IPS DF 4.7 (cell line): ENCODE data around the gene FRG2C.
"Not testable (repeated sequence)": the region's sequence is repeated elsewhere in the genome, so short reads cannot be mapped to it uniquely, and the experiment has no call there.

ENCODE experiments used
- DNase-seq: peaks from one replicate; pipeline ENCODE4 v3.0.0-alpha.2; 2013; ENCODE audit warnings: low spot score; ENCODE audit errors: extremely low read depth

FRG2C gene

GRCh38 chr3:75664028-75664427, at the start of gene FRG2C:
Gene FRG2C (plus strand): TSS chr3:75664328. CDS start chr3:75664380, 52 bp downstream.
- DNase-seq = not testable (repeated sequence)

DNA sequence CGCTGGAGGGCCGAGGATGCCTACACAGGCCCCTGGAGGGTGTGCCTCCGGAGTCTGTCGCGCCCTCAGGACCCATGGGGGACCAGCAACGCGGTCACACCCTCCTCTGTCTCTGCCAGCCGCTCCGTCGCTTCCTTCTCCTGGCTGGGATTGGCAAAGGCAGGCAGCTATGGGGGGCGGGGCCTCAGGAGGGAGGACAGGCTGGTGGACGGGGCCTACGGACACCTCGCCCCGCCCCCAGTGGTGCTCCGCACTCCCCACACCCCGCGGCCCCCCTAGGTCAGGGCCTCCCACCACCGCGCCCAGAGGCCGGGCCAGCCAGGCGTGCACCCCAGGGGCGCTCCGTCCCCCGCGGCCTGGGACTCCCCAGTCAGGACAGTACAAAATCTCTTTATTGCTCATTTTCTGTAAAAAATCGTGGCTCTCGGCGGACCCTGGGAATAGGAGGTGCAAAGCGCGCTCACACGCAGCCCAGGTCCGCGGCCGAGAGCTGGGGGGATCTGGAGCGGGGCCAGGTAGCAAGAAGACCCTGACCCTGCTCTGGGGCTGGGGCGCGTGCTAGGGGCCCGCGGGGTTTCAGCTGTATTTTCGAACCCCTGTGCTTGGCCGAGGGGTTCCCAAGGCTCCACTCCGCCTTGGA, 45.3 kb upstream of the FRG2C start:
- DNase-seq = not testable (repeated sequence)

- not testable (repeated sequence) for DNase-seq
Measured at GRCh38 chr3:75619481-75620031, 44.6 kb upstream of the FRG2C start.

- DNase-seq = not testable (repeated sequence)
Measured at GRCh38 chr3:75621772-75622171, 42.4 kb upstream of the FRG2C start.

- DNase-seq = not testable (repeated sequence)
Measured at GRCh38 chr3:75623656-75624055, 40.5 kb upstream of the FRG2C start.

DNA sequence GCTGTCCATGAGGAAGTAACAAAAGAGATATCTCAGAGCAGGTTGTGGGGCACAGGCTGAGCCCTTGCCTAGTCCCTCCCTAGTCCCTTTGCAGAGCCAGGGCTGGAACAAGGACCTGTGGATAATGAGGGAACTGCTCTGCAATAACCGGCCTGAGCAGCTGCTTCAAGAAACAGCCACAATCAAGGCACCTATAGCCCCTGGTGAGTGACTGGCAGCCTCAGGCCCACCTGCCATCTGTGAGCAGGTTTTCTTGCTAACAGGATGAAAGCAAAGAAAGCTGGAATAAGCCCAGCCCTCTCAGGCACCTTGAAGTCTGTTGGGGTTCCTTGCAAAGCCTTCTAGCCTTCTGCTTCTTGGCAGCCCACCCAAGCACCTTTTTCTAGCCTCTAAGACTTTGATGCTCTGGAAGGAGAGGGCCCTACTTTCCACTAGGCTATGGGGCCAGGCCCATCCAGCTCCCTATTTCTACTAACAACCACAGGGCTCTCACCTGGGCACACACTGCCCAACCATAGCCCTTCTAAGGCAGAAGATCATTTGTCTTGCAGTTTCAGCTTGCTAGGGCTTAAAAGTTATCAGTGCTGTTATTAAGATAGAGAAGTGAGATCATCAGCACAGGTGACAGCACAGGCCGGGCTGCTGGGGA, 33.1 kb upstream of the FRG2C start:
- not testable (repeated sequence) for DNase-seq

GRCh38 chr3:75631541-75631940, 32.6 kb upstream of the FRG2C start:
- DNase-seq = no peak

DNA sequence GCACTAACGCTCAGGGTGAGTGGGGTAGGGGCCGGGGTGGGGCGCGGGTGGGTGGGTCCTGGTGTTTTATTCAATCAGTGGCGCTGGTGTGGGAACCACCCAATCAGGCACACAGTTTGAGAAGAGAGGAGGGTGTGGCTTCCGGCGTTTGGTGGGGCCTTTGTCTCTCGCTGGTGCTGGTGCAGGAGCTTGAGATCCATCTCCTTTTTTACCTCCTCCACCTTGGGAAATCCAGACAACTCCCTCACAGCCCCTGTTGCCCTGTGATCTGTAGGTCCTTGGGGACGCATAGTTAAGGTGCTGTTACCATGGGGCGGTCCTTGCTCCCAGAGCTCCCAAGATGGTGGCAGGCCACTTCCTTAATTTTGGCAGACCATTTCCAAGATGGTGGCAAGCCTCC, 25.2 kb upstream of the FRG2C start:
- not testable (repeated sequence) for DNase-seq

DNA sequence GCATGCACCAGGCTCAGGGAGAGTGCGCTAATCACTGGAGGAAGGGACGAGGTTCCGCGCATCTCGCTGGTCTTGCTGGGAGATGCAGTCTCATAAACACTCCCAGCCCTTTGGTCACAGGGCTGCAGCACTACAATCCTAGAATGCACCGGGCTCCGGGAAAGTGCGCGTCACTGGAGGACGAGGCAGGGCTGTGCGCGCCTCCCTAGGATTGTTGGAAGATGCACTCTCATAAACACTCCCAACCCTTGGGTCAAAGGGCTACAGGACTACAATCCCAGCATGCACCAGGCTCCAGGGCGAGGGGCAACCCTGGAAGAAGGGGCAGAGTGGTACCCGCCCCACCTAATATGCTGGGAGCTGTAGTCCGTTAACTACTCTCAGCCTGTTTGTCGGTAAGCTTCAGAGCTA, 23.0 kb upstream of the FRG2C start:
- peak; percentile 58 for DNase-seq

DNA sequence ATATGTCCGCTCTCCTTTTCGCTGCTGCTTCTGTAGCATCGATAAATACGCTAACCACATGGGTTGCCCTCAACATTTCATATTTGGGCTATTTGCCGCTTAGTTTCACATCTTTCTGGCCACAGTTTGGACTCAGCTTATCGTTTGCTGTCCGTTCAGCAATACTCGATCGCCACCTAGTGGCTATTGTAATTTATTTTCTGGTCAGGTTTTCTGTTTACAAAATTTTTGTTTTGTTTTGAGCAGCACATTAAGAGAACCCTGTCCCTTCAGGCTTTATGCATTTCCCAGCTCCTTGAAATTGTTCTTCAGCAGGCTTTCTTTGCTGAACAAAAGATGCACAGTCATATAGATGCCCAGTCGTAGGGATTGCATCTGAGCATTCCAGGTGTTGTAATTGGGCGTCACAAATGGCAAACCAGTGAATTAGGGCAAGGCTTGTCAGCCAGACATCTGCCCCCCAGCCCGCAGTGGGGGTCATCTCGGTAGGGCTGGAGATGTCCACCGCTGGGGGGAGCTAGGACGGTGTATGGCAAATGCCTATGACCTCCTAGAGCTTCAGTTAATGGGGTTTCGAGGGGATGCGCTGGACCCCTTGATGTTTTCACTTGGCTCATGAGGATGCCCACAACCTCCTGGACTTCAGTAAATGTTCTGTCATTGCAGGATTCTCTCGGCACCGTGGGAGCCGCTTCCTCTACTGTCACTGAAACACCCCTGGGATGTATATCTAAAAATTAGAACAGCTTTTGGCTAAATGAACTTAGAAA, 20.9 kb upstream of the FRG2C start:
- not testable (repeated sequence) for DNase-seq

DNA sequence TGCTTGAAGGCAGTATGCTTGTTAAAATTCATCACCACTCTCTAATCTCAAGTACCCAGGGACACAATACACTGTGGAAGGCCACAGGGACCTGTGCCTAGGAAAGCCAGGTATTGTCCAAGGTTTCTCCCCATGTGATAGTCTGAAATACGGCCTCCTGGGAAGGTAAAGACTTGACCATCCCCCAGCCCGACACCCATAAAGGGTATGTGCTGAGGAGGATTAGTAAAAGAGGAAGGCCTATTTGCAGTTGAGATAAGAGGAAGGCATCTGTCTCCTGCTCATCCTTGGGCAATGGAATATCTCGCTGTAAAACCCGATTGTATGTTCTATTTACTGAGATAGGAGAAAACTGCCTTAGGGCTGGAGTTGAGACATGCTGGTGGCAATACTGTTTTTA, 18.6 kb upstream of the FRG2C start:
- not testable (repeated sequence) for DNase-seq

- no peak for DNase-seq
Measured at GRCh38 chr3:75650191-75650590, 13.9 kb upstream of the FRG2C start.

DNA sequence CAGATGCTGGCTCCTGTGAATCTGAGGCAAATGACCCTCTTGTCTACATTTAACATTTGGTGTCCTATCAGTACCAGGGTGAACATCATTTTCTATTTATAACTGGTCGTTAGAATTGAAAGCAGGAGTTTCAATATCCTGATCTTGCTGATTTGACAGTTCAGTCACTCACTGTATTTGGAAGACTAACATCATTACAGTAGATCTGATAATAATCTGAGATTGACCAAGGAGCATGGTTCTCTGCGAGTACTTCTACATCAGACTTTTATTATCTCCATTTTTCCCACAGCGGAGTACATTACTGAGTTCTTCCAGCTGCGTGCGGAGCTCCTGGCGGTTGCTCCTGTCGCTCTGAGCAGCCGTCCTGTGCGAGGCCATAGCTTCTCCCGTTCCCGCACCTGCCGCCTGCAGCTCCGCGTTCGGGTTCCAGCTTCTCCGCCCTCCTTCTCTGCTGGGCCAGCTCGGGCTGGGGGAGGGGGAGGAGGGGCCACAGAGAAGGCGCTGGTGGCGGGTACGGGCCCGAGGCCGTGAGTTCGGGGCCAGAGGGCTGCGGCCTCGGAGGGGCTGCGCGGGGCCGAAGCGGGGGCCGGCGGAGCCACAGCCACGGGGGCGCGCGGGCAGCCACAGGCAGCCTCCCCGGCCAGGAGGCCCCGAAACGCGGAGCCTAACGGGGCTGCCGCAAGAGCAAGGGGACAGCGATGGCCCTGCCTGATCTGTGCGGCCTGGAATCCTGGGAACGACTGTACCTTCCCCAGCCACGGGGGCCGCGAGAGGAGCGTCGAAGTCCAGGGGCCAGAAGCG, 8.8 kb upstream of the FRG2C start:
- DNase-seq = not testable (repeated sequence)

DNA sequence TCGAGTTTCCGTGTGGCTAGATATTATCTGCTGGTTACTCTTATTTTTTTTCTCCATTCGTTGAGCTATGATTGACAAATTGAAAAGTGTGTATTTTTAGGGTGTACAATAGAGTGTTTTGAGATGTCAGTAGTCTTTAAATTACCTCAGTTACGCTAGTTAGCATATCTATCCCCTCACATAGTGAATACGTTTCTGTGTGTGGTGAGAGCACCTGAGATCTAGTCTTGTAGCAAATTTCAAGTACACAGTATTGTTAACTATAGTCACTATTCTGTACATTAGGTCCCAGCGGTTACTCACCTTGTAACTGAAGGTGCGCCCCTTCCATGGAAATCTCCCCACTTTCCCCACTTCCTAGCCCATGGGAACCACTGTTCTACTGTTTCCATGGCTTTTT, 8.2 kb upstream of the FRG2C start:
- not testable (repeated sequence) for DNase-seq

DNA sequence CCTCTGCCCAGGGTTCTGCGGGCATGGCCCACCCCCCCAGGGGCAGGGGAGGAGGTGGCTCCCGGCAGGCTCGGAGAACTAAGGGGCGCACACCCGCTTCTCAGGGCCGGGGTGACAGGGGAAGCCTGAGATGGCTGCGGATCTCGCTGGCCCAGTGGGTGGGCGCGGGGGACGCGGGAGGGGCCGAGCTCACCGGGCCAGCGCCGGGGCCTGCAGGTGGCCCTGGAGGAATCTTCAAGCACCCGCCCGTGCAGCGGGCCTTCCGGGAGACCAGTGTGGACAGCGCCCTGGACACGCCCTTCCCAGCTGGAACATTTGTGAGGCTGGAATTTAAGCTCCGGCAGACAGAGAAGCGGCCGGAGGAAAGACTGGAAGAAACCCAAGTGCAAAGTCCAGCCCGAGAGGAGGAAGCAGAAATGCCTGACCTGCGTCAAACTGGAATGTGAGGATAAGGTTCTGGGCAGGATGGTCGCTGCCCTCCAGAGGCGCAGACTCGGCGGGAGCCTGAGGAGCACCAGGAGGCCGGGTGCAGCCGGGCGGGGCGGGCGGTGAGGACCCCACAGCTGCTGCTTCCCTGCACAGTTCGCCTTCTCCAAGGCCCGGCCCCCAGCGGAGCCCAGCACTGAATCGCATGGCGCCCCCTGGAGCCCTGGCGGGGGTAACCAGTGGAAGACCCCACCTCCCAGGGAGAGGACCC, 5.6 kb upstream of the FRG2C start:
- DNase-seq = not testable (repeated sequence)

- DNase-seq = not testable (repeated sequence)
Measured at GRCh38 chr3:75659108-75659433, 5.1 kb upstream of the FRG2C start.

- DNase-seq = not testable (repeated sequence)
Measured at GRCh38 chr3:75665626-75666025, 1.5 kb downstream of the FRG2C start.

DNA sequence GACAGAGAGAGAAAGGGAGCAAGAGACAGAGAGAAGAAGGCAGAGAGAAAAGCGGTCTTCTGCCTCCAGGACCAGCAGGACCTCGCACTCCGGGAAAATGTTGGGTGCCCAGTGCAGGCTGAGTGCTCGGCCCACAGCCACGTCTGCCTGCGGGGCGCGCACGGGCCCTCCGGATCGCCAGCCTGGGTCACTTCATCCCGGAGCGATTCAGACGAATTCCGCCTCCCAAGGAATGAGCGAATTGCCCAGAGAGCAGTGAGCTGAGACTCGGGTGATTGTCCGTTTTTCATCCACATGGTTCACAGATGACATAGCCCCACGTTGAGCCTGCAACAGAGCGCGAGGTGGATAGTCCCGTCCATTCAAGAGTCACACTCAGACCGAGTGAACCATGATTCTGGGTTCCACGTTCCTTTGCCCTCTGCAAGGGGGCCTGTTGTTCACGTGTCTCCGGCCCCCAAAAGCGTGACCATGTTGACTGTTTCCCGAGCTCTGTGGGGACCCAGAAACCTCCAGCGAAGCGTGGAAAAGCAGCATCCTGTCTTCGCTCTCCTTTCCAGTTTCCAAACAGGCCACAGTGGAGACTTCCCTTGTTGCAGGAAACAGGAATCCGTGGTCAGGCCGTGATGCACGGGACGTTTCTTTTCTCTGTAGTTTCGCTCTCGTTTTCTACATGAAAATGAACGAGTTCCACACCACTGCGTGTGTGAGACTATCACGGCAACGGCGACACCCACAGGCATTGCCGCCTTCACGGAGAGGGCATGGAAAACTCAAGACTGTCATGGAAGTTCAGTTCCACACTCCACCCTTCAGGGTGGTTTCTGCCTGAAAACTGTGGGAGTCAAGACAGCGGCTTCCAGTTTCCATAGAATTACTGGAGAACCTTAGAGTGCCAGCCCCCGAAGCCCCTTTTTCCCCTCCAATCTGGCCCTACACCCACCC, 3.9 kb downstream of the FRG2C start:
- DNase-seq = not testable (repeated sequence)

DNA sequence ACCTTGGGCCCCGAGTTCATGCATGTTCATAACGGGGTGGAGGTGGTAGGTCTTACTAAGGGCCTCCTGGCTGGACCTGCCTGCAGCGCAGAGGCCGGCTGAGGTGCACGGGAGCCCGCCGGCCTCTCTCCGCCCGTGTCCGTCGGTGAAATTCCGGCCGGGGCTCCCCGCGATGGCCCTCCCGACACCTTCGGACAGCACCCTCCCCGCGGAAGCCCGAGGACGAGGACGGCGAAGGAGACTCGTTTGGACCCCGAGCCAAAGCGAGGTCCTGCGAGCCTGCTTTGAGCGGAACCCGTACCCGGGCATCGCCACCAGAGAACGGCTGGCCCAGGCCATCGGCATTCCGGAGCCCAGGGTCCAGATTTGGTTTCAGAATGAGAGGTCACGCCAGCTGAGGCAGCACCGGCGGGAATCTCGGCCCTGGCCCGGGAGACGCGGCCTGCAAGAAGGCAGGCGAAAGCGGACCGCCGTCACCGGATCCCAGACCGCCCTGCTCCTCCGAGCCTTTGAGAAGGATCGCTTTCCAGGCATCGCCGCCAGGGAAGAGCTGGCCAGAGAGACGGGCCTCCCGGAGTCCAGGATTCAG, 4.7 kb downstream of the FRG2C start:
- not testable (repeated sequence) for DNase-seq
